OCI-LY1 (cell line): ENCODE results near the gene DCAF7.

Experiments used
- EZH2 ChIP-seq: fragments of 200-600 bp; sonication (generic), shearing (Covaris generic); IDR thresholded peaks from 2 replicates; pipeline ENCODE4 v1.8.0; 2017; ENCODE audit warnings: borderline replicate concordance, mixed run types, mild to moderate bottlenecking, antibody characterized with exemption, low read length, moderate library complexity, mixed read lengths
- TF ChIP-seq, protein P1 (sequence below): fragments of 200-600 bp; sonication (generic), shearing (Covaris generic); IDR thresholded peaks from 2 replicates; pipeline ENCODE4 v1.5.1; 2017; ENCODE audit warnings: mild to moderate bottlenecking, antibody characterized with exemption, low read length, moderate library complexity, mixed read lengths

DNA sequence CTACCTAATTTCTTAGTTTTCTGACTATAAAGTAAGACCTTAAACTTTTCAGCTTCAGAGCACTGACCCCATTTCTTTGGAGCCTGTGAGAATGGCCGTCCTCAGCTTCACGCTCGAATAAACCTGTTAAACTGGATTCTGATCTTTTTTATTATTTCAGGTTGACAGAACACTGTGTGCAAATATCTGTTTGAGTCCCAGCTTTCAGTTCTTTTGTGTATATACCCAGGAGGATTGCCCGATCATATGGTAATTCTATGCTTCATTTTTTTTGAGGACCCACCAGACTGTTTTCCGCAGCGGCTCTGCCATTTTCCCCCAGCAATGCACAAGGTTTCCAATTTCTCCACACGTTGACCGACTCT lies 47.0 kb upstream of the DCAF7 start:
- TF ChIP-seq, protein P1, sequence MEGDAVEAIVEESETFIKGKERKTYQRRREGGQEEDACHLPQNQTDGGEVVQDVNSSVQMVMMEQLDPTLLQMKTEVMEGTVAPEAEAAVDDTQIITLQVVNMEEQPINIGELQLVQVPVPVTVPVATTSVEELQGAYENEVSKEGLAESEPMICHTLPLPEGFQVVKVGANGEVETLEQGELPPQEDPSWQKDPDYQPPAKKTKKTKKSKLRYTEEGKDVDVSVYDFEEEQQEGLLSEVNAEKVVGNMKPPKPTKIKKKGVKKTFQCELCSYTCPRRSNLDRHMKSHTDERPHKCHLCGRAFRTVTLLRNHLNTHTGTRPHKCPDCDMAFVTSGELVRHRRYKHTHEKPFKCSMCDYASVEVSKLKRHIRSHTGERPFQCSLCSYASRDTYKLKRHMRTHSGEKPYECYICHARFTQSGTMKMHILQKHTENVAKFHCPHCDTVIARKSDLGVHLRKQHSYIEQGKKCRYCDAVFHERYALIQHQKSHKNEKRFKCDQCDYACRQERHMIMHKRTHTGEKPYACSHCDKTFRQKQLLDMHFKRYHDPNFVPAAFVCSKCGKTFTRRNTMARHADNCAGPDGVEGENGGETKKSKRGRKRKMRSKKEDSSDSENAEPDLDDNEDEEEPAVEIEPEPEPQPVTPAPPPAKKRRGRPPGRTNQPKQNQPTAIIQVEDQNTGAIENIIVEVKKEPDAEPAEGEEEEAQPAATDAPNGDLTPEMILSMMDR, result no peak
- no peak for TF ChIP-seq EZH2
